OCI-LY1 (cell line): ENCODE data around the gene FAM174A.

Experiments used
- H2AFZ ChIP-seq: fragments of 200-600 bp; sonication (generic), shearing (Covaris generic); 2 replicates; pipeline ENCODE4 v1.6.0; 2014; ENCODE audit warnings: antibody characterized with exemption, mild to moderate bottlenecking, low read length
- H3F3A ChIP-seq: fragments of 200-600 bp; sonication (generic), shearing (Covaris generic); 2 replicates; pipeline ENCODE4 v1.6.0; 2014; ENCODE audit warnings: mild to moderate bottlenecking, antibody characterized with exemption, low read length, moderate library complexity; ENCODE audit not compliant: insufficient read depth
- H3K27ac ChIP-seq: fragments of 200-600 bp; sonication (generic); 2 replicates; pipeline ENCODE4 v1.5.1; 2014; ENCODE audit warnings: low read length, mixed run types, mild to moderate bottlenecking, low read depth; ENCODE audit not compliant: poor library complexity, severe bottlenecking
- H3K27me3 ChIP-seq: fragments of 200-600 bp; sonication (generic); 2 replicates; pipeline ENCODE4 v1.6.0; 2014; ENCODE audit warnings: antibody characterized with exemption, mild to moderate bottlenecking, low read length, moderate library complexity; ENCODE audit not compliant: insufficient read depth
- H3K36me3 ChIP-seq: fragments of 200-600 bp; sonication (generic); 2 replicates; pipeline ENCODE4 v1.6.1; 2014; ENCODE audit warnings: mild to moderate bottlenecking, antibody characterized with exemption, low read length, moderate library complexity, mixed read lengths; ENCODE audit not compliant: insufficient read depth
- H3K4me1 ChIP-seq: fragments of 200-600 bp; sonication (generic); 2 replicates; pipeline ENCODE4 v1.5.1; 2014; ENCODE audit warnings: mild to moderate bottlenecking, low read length, moderate library complexity; ENCODE audit not compliant: insufficient read depth, severe bottlenecking
- H3K4me2 ChIP-seq: fragments of 200-600 bp; sonication (generic), shearing (Covaris generic); 2 replicates; pipeline ENCODE4 v1.6.1; 2014; ENCODE audit warnings: low read length
- H3K4me3 ChIP-seq: fragments of 200-600 bp; sonication (generic); 2 replicates; pipeline ENCODE4 v1.5.1; 2014; ENCODE audit warnings: low read length, low read depth, mild to moderate bottlenecking, mixed read lengths; ENCODE audit not compliant: poor library complexity, severe bottlenecking
- H3K79me2 ChIP-seq: fragments of 200-600 bp; shearing (Covaris generic); 2 replicates; pipeline ENCODE4 v1.6.1; 2016; ENCODE audit warnings: mixed run types, low read length, mixed read lengths; ENCODE audit not compliant: insufficient read depth
- H3K9ac ChIP-seq: fragments of 200-600 bp; sonication (generic), shearing (Covaris generic); 2 replicates; pipeline ENCODE4 v1.6.1; 2014; ENCODE audit warnings: mild to moderate bottlenecking, low read length, mixed read lengths
- H3K9me2 ChIP-seq: fragments of 200-600 bp; sonication (generic), shearing (Covaris generic); 2 replicates; pipeline ENCODE4 v1.6.1; 2014; ENCODE audit warnings: low read depth, mild to moderate bottlenecking, low read length, mixed read lengths
- H3K9me3 ChIP-seq: fragments of 200-600 bp; shearing (Covaris generic); 2 replicates; pipeline ENCODE4 v1.6.1; 2014; ENCODE audit warnings: low read length, mixed read lengths
- H4K20me1 ChIP-seq: fragments of 200-600 bp; sonication (generic), shearing (Covaris generic); 2 replicates; pipeline ENCODE4 v1.6.0; 2016; ENCODE audit warnings: mild to moderate bottlenecking, low read length; ENCODE audit not compliant: insufficient read depth
- EZH2 ChIP-seq: fragments of 200-600 bp; sonication (generic), shearing (Covaris generic); IDR thresholded peaks from 2 replicates; pipeline ENCODE4 v1.8.0; 2017; ENCODE audit warnings: borderline replicate concordance, mixed run types, mild to moderate bottlenecking, antibody characterized with exemption, low read length, moderate library complexity, mixed read lengths
- TF ChIP-seq, protein P1 (sequence below): fragments of 200-600 bp; sonication (generic), shearing (Covaris generic); IDR thresholded peaks from 2 replicates; pipeline ENCODE4 v1.5.1; 2017; ENCODE audit warnings: mild to moderate bottlenecking, antibody characterized with exemption, low read length, moderate library complexity, mixed read lengths

Gene FAM174A

DNA sequence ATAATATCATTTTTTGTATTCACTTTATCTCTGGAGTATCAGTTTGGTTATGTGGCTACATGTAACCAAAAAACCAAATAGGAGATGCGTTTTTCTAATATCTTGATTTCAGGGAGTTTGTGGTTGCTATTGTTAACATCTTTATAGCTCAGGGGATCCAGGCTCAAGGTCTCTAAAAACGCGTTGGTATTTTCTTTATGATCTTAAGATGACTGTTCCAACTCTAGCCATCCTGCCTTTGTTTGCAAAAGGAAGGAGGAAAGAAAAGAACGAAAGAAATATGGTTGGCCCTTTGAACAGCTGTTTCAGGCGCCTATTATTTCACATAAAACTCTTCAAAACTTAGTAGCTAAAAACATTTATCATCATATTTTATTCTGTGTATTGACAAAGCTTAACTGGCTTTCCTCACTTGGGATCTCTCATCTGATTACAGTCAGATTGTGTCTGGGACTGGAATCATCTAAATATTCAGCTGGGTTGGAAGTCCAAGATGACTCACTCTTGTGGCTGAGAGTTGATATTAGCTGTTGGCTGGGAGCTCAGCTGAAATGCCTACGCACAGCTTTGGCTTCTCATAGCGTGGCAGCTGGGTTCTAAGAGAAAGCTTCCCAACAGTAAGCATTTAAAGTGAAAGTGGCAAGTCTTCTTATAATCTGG lies 60.1 kb downstream of the FAM174A start:
- Histone ChIP-seq H3K27me3 (no peaks in the 10 kb centered on the region), H3K9me3 (no peaks in the 10 kb centered on the region), H3K9ac (no peak overlapping the region), H3K4me3 (no peak overlapping the region), H3K36me3 (no peaks in the 10 kb centered on the region), H3F3A (no peaks in the 10 kb centered on the region), H2AFZ (no peak overlapping the region), H3K4me1 (no peaks in the 10 kb centered on the region), H3K4me2 (no peak overlapping the region), H3K79me2 (no peaks in the 10 kb centered on the region), H3K9me2 (no peaks in the 10 kb centered on the region), H3K27ac (no peak overlapping the region), H4K20me1 (no peaks in the 10 kb centered on the region)
- TF ChIP-seq, protein P1, sequence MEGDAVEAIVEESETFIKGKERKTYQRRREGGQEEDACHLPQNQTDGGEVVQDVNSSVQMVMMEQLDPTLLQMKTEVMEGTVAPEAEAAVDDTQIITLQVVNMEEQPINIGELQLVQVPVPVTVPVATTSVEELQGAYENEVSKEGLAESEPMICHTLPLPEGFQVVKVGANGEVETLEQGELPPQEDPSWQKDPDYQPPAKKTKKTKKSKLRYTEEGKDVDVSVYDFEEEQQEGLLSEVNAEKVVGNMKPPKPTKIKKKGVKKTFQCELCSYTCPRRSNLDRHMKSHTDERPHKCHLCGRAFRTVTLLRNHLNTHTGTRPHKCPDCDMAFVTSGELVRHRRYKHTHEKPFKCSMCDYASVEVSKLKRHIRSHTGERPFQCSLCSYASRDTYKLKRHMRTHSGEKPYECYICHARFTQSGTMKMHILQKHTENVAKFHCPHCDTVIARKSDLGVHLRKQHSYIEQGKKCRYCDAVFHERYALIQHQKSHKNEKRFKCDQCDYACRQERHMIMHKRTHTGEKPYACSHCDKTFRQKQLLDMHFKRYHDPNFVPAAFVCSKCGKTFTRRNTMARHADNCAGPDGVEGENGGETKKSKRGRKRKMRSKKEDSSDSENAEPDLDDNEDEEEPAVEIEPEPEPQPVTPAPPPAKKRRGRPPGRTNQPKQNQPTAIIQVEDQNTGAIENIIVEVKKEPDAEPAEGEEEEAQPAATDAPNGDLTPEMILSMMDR, result no peak
- no peak for TF ChIP-seq EZH2

- Histone ChIP-seq H3K79me2 (no peaks in the 10 kb centered on the region), H4K20me1 (no peaks in the 10 kb centered on the region), H3K36me3 (no peaks in the 10 kb centered on the region), H3K9ac (no peak overlapping the region), H3K9me2 (no peaks in the 10 kb centered on the region), H3K9me3 (no peaks in the 10 kb centered on the region), H3F3A (no peaks in the 10 kb centered on the region), H3K4me3 (no peak overlapping the region), H3K27ac (no peak overlapping the region), H3K4me1 (no peaks in the 10 kb centered on the region), H2AFZ (no peak overlapping the region), H3K4me2 (no peak overlapping the region), H3K27me3 (0 out of 2 replicates have a peak, but pooled peaks cover 3% of the 10 kb centered on the region)
- TF ChIP-seq, protein P1, result no peak
- no peak for TF ChIP-seq EZH2
Observed at GRCh38 chr5:100595812-100596173, 60.6 kb downstream of the FAM174A start.

DNA sequence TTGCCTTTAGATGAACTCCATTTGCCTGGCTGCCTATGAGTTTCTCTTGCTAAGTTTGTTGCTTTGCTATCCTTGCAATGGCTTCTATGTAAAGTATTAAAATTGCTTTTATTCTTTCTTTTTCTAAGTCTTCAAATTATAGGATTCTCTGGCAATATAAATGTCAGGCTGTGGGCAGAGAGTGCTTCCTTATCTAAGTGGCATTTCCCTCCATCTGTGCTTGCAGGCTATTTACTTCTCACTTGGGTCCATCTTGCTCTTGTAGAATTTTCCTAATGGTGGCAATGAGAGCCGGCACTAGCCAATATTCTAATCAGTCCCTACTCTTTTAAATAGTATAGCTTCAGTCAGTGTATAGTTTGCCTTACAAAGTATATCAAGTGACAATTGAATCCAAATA lies 63.3 kb downstream of the FAM174A start:
- H3K9me3 ChIP-seq, result no peaks in the 10 kb centered on the region
- H3F3A ChIP-seq, result no peaks in the 10 kb centered on the region
- H4K20me1 ChIP-seq, result no peaks in the 10 kb centered on the region
- H3K4me2 ChIP-seq, result no peak overlapping the region
- no peak overlapping the region for H3K4me3 ChIP-seq
- no peaks in the 10 kb centered on the region for H3K4me1 ChIP-seq
- no peak overlapping the region for H3K9ac ChIP-seq
- 0 out of 2 replicates have a peak, but pooled peaks cover 3% of the 10 kb centered on the region for H3K27me3 ChIP-seq
- no peaks in the 10 kb centered on the region for H3K36me3 ChIP-seq
- no peaks in the 10 kb centered on the region for H3K9me2 ChIP-seq
- H3K79me2 ChIP-seq, result no peaks in the 10 kb centered on the region
- TF ChIP-seq, protein P1, result no peak
- no peak for TF ChIP-seq EZH2
- H3K27ac ChIP-seq, result no peak overlapping the region
- no peak overlapping the region for H2AFZ ChIP-seq
